Mucosa of descending colon (tissue), 3 donors: ENCODE results near the gene PARVB. TPM values are rescaled to one million over a fixed set of nuclear protein-coding genes. Genes with fewer than 3 reads are reported as not detected.
A peak's percentile ranks its signal among the peaks of the same experiment; 100 is the strongest.

Experiments
- ATAC-seq: fragments of 200-7000 bp; cut with Tn5 transposase; one replicate; pipeline ENCODE4 v1.9.1; 2020; ENCODE audit warnings: mild to moderate bottlenecking, moderate library complexity
- DNase-seq, 3 donors: peaks; one replicate each; pipeline ENCODE4 v3.0.0-alpha.2; 2020
- H3K36me3 ChIP-seq: fragments of 200-600 bp; one replicate; pipeline ENCODE4 v1.8.0; 2021; ENCODE audit warnings: low read depth, mild to moderate bottlenecking
- H3K4me1 ChIP-seq: fragments of 200-600 bp; one replicate; pipeline ENCODE4 v1.8.0; 2021; ENCODE audit warnings: low read depth, mild to moderate bottlenecking
- H3K4me3 ChIP-seq: fragments of 200-600 bp; one replicate; pipeline ENCODE4 v1.8.0; 2021; ENCODE audit warnings: mild to moderate bottlenecking
- H3K9me3 ChIP-seq: fragments of 200-600 bp; one replicate; pipeline ENCODE4 v1.8.0; 2021; ENCODE audit warnings: mild to moderate bottlenecking
- intact Hi-C, 2 donors: fragments of 100-400 bp; cut with DNase I in 1 of 2; cut with micrococcal nuclease in 1 of 2; formaldehyde crosslinking; loops; one replicate each; pipeline versions ENCODE4 v1.11.0 to v1.11.1; 2022; cut with DNase I, micrococcal nuclease
- long read RNA-seq, 2 donors: library from polyadenylated mRNA; unstranded; transcript quantifications; one replicate each; pipeline ENCODE4 v2.0.0, GENCODE V29; 2019 to 2021
- total RNA-seq, 3 donors: library from RNA; stranded (reverse); fragmentation: NEBNext Ultra II Directional in 2 of 3; extraction: Animal tissue kit (Norgen Biotek cat#: 25700) in 2 of 3; gene quantifications; one replicate each; pipeline versions ENCODE4 v1.2.1 to v1.2.4, GENCODE V29; 2021 to 2023
- TF ChIP-seq, protein P1 (sequence below): fragments of 200-600 bp; IDR thresholded peaks from one replicate; pipeline ENCODE4 v1.8.0; 2022; ENCODE audit warnings: antibody characterized with exemption, mild to moderate bottlenecking
- donor health status: DM: no; HTN: no; CAD: no; lungs with moderate emphysema.
- donor health status: DM: no; HTN: no; CAD: no.
- donor health status: DM: no; HTN: yes; CAD: no.

The PARVB gene, protein sequence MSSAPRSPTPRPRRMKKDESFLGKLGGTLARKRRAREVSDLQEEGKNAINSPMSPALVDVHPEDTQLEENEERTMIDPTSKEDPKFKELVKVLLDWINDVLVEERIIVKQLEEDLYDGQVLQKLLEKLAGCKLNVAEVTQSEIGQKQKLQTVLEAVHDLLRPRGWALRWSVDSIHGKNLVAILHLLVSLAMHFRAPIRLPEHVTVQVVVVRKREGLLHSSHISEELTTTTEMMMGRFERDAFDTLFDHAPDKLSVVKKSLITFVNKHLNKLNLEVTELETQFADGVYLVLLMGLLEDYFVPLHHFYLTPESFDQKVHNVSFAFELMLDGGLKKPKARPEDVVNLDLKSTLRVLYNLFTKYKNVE
- total RNA-seq, result 10 to 100 TPM in 2 of 3 donors, 1 to 10 TPM in 1; 5.2 to 35.7 (median 14.9) TPM
- long read RNA-seq, donor 1, full-length matches to known transcripts, result 17 of 27 reads
- long read RNA-seq, donor 1, partial matches to known transcripts, result 2 of 27 reads
- long read RNA-seq, donor 1, other reads (novel, unspliced or antisense), result 8 of 27 reads
- long read RNA-seq, donor 2, full-length matches to known transcripts, result 2 of 4 reads
- long read RNA-seq, donor 2, partial matches to known transcripts, result 0 of 4 reads
- long read RNA-seq, donor 2, other reads (novel, unspliced or antisense), result 2 of 4 reads

DNA sequence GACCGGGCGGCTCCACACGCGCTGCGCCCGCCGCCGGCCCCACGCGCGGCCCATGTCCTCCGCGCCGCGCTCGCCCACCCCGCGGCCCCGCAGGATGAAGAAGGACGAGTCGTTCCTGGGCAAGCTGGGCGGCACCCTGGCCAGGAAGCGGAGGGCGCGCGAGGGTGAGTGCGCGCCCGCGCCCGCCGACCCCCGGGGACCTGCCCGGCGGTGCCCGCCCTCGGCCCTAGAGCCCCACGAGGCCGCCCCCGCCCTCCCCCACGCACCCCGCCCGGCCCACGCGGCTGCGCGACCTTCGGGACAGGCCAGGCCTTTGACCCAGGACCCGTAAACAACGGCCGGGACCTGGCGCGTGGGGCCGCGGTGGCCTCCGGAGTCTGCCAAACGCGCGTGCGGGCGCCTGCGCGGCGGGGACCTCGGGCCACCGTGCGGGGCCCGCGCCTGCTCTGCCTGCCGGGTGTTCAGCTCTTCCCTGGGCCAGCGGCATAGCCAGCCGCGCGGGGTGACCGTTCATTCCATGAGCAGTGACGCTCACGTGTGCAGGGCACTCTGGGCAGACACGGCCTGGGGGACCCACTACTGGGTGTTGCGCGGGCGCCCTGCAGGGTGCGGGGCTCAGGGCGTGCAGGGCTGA is at the start of gene PARVB:
Gene PARVB, plus strand, starts transcription at position 15 of the 634 bp plus-strand sequence. Its CDS starts 38 bp downstream, at position 53.
- Histone ChIP-seq H3K4me1 (no peaks in the 10 kb centered on the region), H3K4me3 (no peak within 1 kb of the TSS), H3K36me3 (no peaks in the 10 kb centered on the region), H3K9me3 (no peaks in the 10 kb centered on the region)
- TF ChIP-seq, protein P1, sequence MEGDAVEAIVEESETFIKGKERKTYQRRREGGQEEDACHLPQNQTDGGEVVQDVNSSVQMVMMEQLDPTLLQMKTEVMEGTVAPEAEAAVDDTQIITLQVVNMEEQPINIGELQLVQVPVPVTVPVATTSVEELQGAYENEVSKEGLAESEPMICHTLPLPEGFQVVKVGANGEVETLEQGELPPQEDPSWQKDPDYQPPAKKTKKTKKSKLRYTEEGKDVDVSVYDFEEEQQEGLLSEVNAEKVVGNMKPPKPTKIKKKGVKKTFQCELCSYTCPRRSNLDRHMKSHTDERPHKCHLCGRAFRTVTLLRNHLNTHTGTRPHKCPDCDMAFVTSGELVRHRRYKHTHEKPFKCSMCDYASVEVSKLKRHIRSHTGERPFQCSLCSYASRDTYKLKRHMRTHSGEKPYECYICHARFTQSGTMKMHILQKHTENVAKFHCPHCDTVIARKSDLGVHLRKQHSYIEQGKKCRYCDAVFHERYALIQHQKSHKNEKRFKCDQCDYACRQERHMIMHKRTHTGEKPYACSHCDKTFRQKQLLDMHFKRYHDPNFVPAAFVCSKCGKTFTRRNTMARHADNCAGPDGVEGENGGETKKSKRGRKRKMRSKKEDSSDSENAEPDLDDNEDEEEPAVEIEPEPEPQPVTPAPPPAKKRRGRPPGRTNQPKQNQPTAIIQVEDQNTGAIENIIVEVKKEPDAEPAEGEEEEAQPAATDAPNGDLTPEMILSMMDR, result no peak
- DNase-seq (peak; percentile 15 to 65 (median 50)), ATAC-seq (peak; percentile 20)
- intact Hi-C loops, result no loop called here

DNA sequence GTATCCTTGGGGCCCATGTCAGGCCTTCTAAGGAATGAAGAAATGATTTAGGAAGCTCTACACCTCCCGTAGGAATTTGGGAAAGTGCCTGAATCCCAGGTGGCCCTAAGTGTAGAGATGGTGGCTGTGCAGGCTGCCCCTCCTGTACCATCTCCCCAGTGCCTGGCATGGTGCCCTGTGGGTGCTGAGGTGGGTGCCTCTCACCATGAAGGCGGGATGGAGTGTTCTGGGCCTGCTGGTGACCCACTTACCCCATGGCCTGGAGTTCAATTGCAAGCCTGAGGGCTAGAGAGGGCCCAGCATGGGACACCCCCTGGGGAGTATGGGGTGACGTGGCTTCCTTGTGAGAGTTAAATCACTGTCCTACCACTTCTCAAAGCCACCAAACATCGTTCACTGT is 49.1 kb upstream of the PARVB start:
- TF ChIP-seq, protein P1, result no peak
- Histone ChIP-seq H3K4me1 (no peaks in the 10 kb centered on the region), H3K36me3 (peaks cover 23% of the 10 kb centered on the region), H3K9me3 (no peaks in the 10 kb centered on the region), H3K4me3 (no peak overlapping the region)
- intact Hi-C loops, result no loop called here
- no peak for ATAC-seq
- DNase-seq, result no peak

DNA sequence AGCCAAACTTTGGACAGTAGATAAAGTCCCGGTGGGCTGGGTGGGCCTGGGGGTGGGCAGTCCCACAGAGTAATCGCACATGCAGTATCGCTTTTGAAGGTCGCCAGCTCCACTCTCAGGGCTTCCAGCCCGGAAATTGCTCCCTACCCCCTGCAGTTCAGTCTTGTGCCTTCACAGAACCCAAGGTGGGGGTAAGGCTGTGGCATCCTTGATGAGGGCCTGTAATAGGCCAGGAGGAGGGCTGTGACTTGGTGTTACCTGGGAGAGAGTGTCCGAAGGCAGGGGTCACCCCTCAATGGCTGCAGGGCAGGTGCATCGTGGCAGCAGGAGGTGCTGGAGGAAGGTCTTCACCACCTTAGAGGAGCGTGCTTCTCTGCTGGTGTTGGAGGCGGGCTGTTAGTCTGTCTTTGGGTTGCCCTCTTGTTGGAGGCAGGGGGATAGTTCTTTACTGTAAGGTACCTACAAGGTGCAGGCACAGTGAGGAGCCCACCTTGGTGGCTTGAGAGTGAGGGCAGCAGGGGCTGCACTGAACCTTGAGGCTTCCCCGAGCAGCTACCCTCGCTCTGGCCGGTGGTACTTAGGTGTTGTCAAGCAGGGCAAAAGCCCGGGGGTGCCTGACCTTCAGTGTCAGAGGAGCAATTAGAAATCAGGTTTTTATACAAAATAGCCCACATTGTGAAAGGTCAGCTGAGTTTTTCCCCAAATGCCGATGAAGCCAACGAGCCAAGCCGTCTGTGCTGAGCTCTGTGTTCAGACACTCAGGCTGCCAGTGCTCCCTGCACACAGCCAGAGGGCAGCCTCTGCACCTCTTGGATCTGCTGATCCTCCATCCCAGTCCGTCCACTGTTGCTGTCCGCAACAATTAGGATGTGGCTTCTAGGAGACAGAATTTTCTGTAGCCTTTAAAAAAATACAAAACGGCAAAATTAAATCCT is 47.0 kb upstream of the PARVB start:
- no peak for ATAC-seq
- TF ChIP-seq, protein P1, result no peak
- H3K9me3 ChIP-seq, result no peaks in the 10 kb centered on the region

DNA sequence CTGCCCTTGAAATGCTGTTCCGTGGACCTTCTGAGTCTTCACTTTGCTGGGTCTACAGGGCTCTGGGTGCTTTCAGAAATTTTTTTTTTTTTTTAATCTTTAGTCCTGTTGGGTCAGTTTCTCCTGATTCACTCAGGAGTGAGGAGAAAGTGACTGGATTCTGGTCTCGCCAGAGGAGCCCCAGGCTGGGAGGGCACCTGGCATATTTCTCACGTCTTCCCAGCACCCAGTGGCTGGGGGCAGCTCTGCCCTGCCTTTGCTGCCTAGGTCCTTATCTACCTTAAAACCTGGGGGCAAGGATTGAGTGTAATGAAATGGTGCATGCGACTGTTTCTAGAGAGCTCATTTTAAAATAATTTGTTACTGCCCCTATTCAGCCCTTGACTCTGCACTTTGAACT is 45.5 kb upstream of the PARVB start:
- intact Hi-C loops, result no loop called here
- no peak for DNase-seq
- no peak for ATAC-seq
- Histone ChIP-seq H3K9me3 (no peaks in the 10 kb centered on the region), H3K4me1 (no peaks in the 10 kb centered on the region), H3K4me3 (no peak overlapping the region), H3K36me3 (peaks cover 22% of the 10 kb centered on the region)
- TF ChIP-seq, protein P1, result no peak

More for the DNA sequence above, 47.0 kb upstream of the PARVB start:
- DNase-seq, result no peak
- intact Hi-C loops, result no loop called here
- H3K36me3 ChIP-seq, result peaks cover 29% of the 10 kb centered on the region
- H3K4me3 ChIP-seq, result no peak overlapping the region
- no peaks in the 10 kb centered on the region for H3K4me1 ChIP-seq

DNA sequence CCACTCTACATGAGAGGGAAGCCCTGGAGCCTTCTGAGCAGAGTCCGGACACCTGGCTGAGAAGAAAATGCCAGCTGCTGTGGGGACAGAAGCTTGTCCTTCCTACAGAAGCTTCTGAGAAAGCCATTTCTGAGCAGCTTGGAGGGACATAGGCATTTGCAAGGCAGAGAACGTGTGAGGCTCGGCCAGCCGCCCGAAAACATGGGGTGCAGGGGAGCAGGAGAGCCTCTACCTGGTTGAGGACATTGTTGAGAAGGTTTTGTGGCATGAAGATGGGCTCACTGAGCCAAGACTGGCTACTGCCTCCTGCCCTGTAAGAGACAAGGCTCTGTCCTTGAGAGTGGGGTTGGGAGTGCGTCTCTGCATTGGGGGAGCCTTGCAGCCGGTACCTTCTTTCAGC is 43.5 kb upstream of the PARVB start:
- DNase-seq (no peak), ATAC-seq (no peak)
- Histone ChIP-seq H3K4me1 (no peaks in the 10 kb centered on the region), H3K36me3 (peaks cover 16% of the 10 kb centered on the region), H3K9me3 (no peaks in the 10 kb centered on the region), H3K4me3 (no peak overlapping the region)
- intact Hi-C loops, result no loop called here
- TF ChIP-seq, protein P1, result no peak
